ENCODE data around the gene YAF2. TPM values are rescaled to one million over a fixed set of nuclear protein-coding genes. Genes with fewer than 3 reads are reported as not detected.

The YAF2 gene
- total RNA-seq, 3 donors from 2014 or later (not counting 1 experiment from before 2014, with no cell fraction given), result 96.2 to 124 (median 101) TPM

GRCh38 chr12:42204362-42204761 is 33.7 kb downstream of the YAF2 start:
- Histone ChIP-seq H3K36me3 (ENCODE audit: control insufficient read depth, insufficient read depth, low read length) (peaks cover 13% of the 10 kb centered on the region), H3K4me3 (ENCODE audit: low read length) (no peak overlapping the region), H3K27me3 (ENCODE audit: control insufficient read depth, insufficient read depth, low read length) (no peaks in the 10 kb centered on the region), H3K27ac (ENCODE audit: low read length) (no peak overlapping the region), H3K9me3 (ENCODE audit: control insufficient read depth, insufficient read depth, low read length) (no peaks in the 10 kb centered on the region), H3K4me1 (ENCODE audit: control insufficient read depth, insufficient read depth, low read length) (no peaks in the 10 kb centered on the region)
- WGBS (ENCODE audit: insufficient coverage), result no CpG with 5 or more reads among the region's 1 CpG
- Mint-ChIP-seq H3K9me3 (no peaks in the 10 kb centered on the region), H3K27ac (no peak overlapping the region), H3K4me3 (no peak overlapping the region), H3K4me1 (peaks cover 31 to 42% of the 10 kb centered on the region in 2 donors), H3K36me3 (no peaks in the 10 kb centered on the region), H3K27me3 (ENCODE audit: low read depth in 2 of 2) (no peaks in the 10 kb centered on the region)
- intact Hi-C loops (cut with micrococcal nuclease), result no loop called here
- ATAC-seq (no peak), DNase-seq (no peak)
- no peak for TF ChIP-seq CTCF (IDR thresholded peaks at IDR 0.05)

- peaks cover 29% of the 10 kb centered on the region for H3K36me3 ChIP-seq (ENCODE audit: control insufficient read depth, insufficient read depth, low read length)
- 100% methylated on average over 2 of the region's 2 CpGs for WGBS (ENCODE audit: insufficient coverage)
- H3K4me1 Mint-ChIP-seq, result peaks cover 38 to 41% of the 10 kb centered on the region in 2 donors
Observed at GRCh38 chr12:42201063-42201462, 37.0 kb downstream of the YAF2 start.

GRCh38 chr12:42199007-42199406 is 39.0 kb downstream of the YAF2 start:
- Mint-ChIP-seq H3K27me3 (ENCODE audit: low read depth in 2 of 2) (no peaks in the 10 kb centered on the region), H3K27ac (no peak overlapping the region), H3K9me3 (no peaks in the 10 kb centered on the region), H3K4me1 (peaks cover 46 to 51% of the 10 kb centered on the region in 2 donors), H3K36me3 (peaks cover 11% of the 10 kb centered on the region), H3K4me3 (no peak overlapping the region)
- no peak overlapping the region for H3K4me3 ChIP-seq (ENCODE audit: low read length)
- ATAC-seq, result no peak
- no peaks in the 10 kb centered on the region for H3K4me1 ChIP-seq (ENCODE audit: control insufficient read depth, insufficient read depth, low read length)
- intact Hi-C loops (cut with micrococcal nuclease), result no loop called here
- DNase-seq, result no peak
- H3K27ac ChIP-seq (ENCODE audit: low read length), result no peak overlapping the region
- no peak for TF ChIP-seq CTCF (IDR thresholded peaks at IDR 0.05)
- H3K27me3 ChIP-seq (ENCODE audit: control insufficient read depth, insufficient read depth, low read length), result no peaks in the 10 kb centered on the region
- peaks cover 26% of the 10 kb centered on the region for H3K36me3 ChIP-seq (ENCODE audit: control insufficient read depth, insufficient read depth, low read length)
- H3K9me3 ChIP-seq (ENCODE audit: control insufficient read depth, insufficient read depth, low read length), result no peaks in the 10 kb centered on the region

More at GRCh38 chr12:42201063-42201462, 37.0 kb downstream of the YAF2 start:
- Histone ChIP-seq H3K4me1 (ENCODE audit: control insufficient read depth, insufficient read depth, low read length) (no peaks in the 10 kb centered on the region), H3K4me3 (ENCODE audit: low read length) (no peak overlapping the region), H3K27me3 (ENCODE audit: control insufficient read depth, insufficient read depth, low read length) (no peaks in the 10 kb centered on the region), H3K27ac (ENCODE audit: low read length) (no peak overlapping the region), H3K9me3 (ENCODE audit: control insufficient read depth, insufficient read depth, low read length) (no peaks in the 10 kb centered on the region)
- ATAC-seq, result no peak
- Mint-ChIP-seq H3K27me3 (ENCODE audit: low read depth in 2 of 2) (no peaks in the 10 kb centered on the region), H3K4me3 (no peak overlapping the region), H3K27ac (no peak overlapping the region), H3K9me3 (no peaks in the 10 kb centered on the region), H3K36me3 (peaks cover 1% of the 10 kb centered on the region)
- intact Hi-C loops (cut with micrococcal nuclease), result no loop called here
- no peak for TF ChIP-seq CTCF (IDR thresholded peaks at IDR 0.05)
- DNase-seq, result no peak
